Fibroblast of lung (primary cell): ENCODE data around the gene ASPDH. TPM values are rescaled to one million over a fixed set of nuclear protein-coding genes. Genes with fewer than 3 reads are reported as not detected.

Source experiments
- DNase-seq, 2 donors: peaks; one replicate each; pipeline versions ENCODE4 v3.0.0 to v3.0.0-alpha.2; 2010; ENCODE audit warnings: low read depth in 2 of 2
- H2AFZ ChIP-seq: 2 replicates; pipeline ENCODE4 v1.5.1; 2012; ENCODE audit warnings: low read length, control low read depth, inconsistent platforms
- H3K27ac ChIP-seq: 2 replicates; pipeline ENCODE4 v1.5.1; 2011; ENCODE audit warnings: low read length, control low read depth; ENCODE audit not compliant: insufficient read depth
- H3K27me3 ChIP-seq: 2 replicates; pipeline ENCODE4 v1.5.1; 2011; ENCODE audit warnings: mild to moderate bottlenecking, low read length; ENCODE audit not compliant: control insufficient read depth, insufficient read depth
- H3K36me3 ChIP-seq: 2 replicates; pipeline ENCODE4 v1.5.1; 2011; ENCODE audit warnings: low read length; ENCODE audit not compliant: control insufficient read depth, insufficient read depth
- H3K4me1 ChIP-seq: 2 replicates; pipeline ENCODE4 v1.5.1; 2011; ENCODE audit warnings: low read length; ENCODE audit not compliant: control insufficient read depth, insufficient read depth; ENCODE audit errors: extremely low read depth
- H3K4me2 ChIP-seq: 2 replicates; pipeline ENCODE4 v1.5.1; 2011; ENCODE audit warnings: low read length, control low read depth; ENCODE audit not compliant: insufficient read depth; ENCODE audit errors: extremely low read depth
- H3K4me3 ChIP-seq, 4 experiments: fragments of 200-600 bp in 1 of 4; sonication (generic) in 1 of 4; replicated peaks in 1 of 4; 2 replicates each; pipeline ENCODE4 v1.5.1; 2011 to 2016; ENCODE audit warnings: low read length in 4 of 4, low read depth in 3 of 4, mild to moderate bottlenecking in 3 of 4, control low read depth in 2 of 4, inconsistent platforms in 1 of 4, mixed read lengths in 1 of 4; ENCODE audit not compliant: insufficient read depth in 1 of 4; ENCODE audit errors: control extremely low read depth in 1 of 4
- H3K79me2 ChIP-seq: 2 replicates; pipeline ENCODE4 v1.5.1; 2012; ENCODE audit warnings: mild to moderate bottlenecking, low read length, inconsistent platforms; ENCODE audit not compliant: control insufficient read depth, insufficient read depth
- H3K9ac ChIP-seq: 2 replicates; pipeline ENCODE4 v1.5.1; 2011; ENCODE audit warnings: mild to moderate bottlenecking, low read length, control low read depth; ENCODE audit not compliant: insufficient read depth
- H3K9me3 ChIP-seq: 2 replicates; pipeline ENCODE4 v1.5.1; 2012; ENCODE audit warnings: low read depth, low read length; ENCODE audit not compliant: control insufficient read depth, insufficient read depth
- H4K20me1 ChIP-seq: 2 replicates; pipeline ENCODE4 v1.5.1; 2011; ENCODE audit warnings: low read length; ENCODE audit not compliant: control insufficient read depth, insufficient read depth; ENCODE audit errors: extremely low read depth
- CTCF ChIP-seq, 2 donors: IDR thresholded peaks in 1 of 2; conservative IDR thresholded peaks in 1 of 2; 1 replicate in 1 of 2; 2 replicates in 1 of 2; pipeline ENCODE4 v1.5.1; 2011 to 2012; ENCODE audit warnings: low read length in 2 of 2, control low read depth in 1 of 2, inconsistent platforms in 1 of 2, low read depth in 1 of 2, mild to moderate bottlenecking in 1 of 2
- EZH2 ChIP-seq: IDR thresholded peaks from 2 replicates; pipeline ENCODE4 v1.5.1; 2012; ENCODE audit warnings: low read length, control low read depth, mild to moderate bottlenecking; ENCODE audit errors: missing control alignments
- polyA minus RNA-seq: library from RNA; depleted of rRNA, polyadenylated mRNA; stranded (reverse); fragments of >200 nt; gene quantifications from 2 replicates; pipeline ENCODE4 v1.2.3, GENCODE V29; 2011; ENCODE audit warnings: low replicate concordance
- polyA plus RNA-seq, 2 donors: library from polyadenylated mRNA; depleted of rRNA in 1 of 2; stranded (reverse) in 1 of 2; unstranded in 1 of 2; fragments of >200 nt; gene quantifications; 2 replicates each; pipeline ENCODE4 v1.2.1, GENCODE V29; 2011 to 2012; ENCODE audit warnings: missing spikeins in 1 of 2
- total RNA-seq: library from RNA; depleted of rRNA; stranded (reverse); fragments of >200 nt; gene quantifications from 2 replicates; pipeline ENCODE4 v1.2.1, GENCODE V29; 2014

The ASPDH gene
- total RNA-seq = not detected in 2 replicates
- polyA plus RNA-seq = not detected in 2 replicates
- polyA plus RNA-seq (2012) = not detected in 2 replicates
- polyA minus RNA-seq = not detected in 2 replicates

- no peaks in the 10 kb centered on the region for H3K27me3 ChIP-seq
- peaks cover 2% of the 10 kb centered on the region for H3K4me1 ChIP-seq
- no peaks in the 10 kb centered on the region for H3K9me3 ChIP-seq
- H3K36me3 ChIP-seq = no peaks in the 10 kb centered on the region
- H4K20me1 ChIP-seq = no peaks in the 10 kb centered on the region
- H3K4me2 ChIP-seq = no peak within 1 kb of the TSS
- H2AFZ ChIP-seq = no peak within 1 kb of the TSS
- TF ChIP-seq EZH2 = no peak
- TF ChIP-seq CTCF (conservative IDR thresholded peaks at IDR 0.05 in 1 of 2, IDR thresholded peaks at IDR 0.05 in 1 of 2; ENCODE audit: low read depth in 1 of 2, low read length in 2 of 2) = no peak
- no peak within 1 kb of the TSS for H3K27ac ChIP-seq
- peaks cover 6% of the 10 kb centered on the region for H3K79me2 ChIP-seq
- H3K9ac ChIP-seq = no peak within 1 kb of the TSS
- H3K4me3 ChIP-seq = no peak within 1 kb of the TSS
- no peak for DNase-seq
These were observed at the start of gene ASPDH for GRCh38 chr19:50513746-50514345. TSS of gene ASPDH (minus strand) at chr19:50513913. CDS start at chr19:50513823, 90 bp downstream.

GRCh38 chr19:50562996-50563395, 49.3 kb upstream of the ASPDH start:
- DNase-seq = no peak
- Histone ChIP-seq H3K4me1 (no peaks in the 10 kb centered on the region), H3K79me2 (no peaks in the 10 kb centered on the region), H3K27ac (no peak overlapping the region), H3K9ac (no peak overlapping the region), H3K27me3 (no peaks in the 10 kb centered on the region), H3K4me2 (no peak overlapping the region), H4K20me1 (no peaks in the 10 kb centered on the region), H2AFZ (no peak overlapping the region), H3K4me3 (no peak overlapping the region), H3K36me3 (no peaks in the 10 kb centered on the region), H3K9me3 (no peaks in the 10 kb centered on the region)
- no peak for TF ChIP-seq EZH2
- TF ChIP-seq CTCF (conservative IDR thresholded peaks at IDR 0.05 in 1 of 2, IDR thresholded peaks at IDR 0.05 in 1 of 2; ENCODE audit: low read depth in 1 of 2, low read length in 2 of 2) = no peak

GRCh38 chr19:50562329-50562728, 48.6 kb upstream of the ASPDH start:
- Histone ChIP-seq H3K9me3 (no peaks in the 10 kb centered on the region), H3K4me3 (no peak overlapping the region), H3K27ac (no peak overlapping the region), H3K27me3 (no peaks in the 10 kb centered on the region), H3K79me2 (no peaks in the 10 kb centered on the region), H3K4me1 (no peaks in the 10 kb centered on the region), H3K9ac (no peak overlapping the region), H4K20me1 (no peaks in the 10 kb centered on the region), H3K36me3 (no peaks in the 10 kb centered on the region), H2AFZ (no peak overlapping the region), H3K4me2 (no peak overlapping the region)
- TF ChIP-seq CTCF (conservative IDR thresholded peaks at IDR 0.05 in 1 of 2, IDR thresholded peaks at IDR 0.05 in 1 of 2; ENCODE audit: low read depth in 1 of 2, low read length in 2 of 2) (no peak), EZH2 (no peak)
- no peak for DNase-seq
